GM12878 (cell line): ENCODE data around the gene STON1. TPM values are rescaled to one million over a fixed set of nuclear protein-coding genes. Genes with fewer than 3 reads are reported as not detected.

Experiments used
- ATAC-seq: fragments of 200-7000 bp; cut with Tn5 transposase; 3 replicates; pipeline ENCODE4 v1.9.1; 2020; ENCODE audit warnings: mild to moderate bottlenecking, moderate library complexity
- BruUV-seq: library from RNA; stranded (reverse); fragments of 400-500 nt; replicated peaks from 2 replicates; lab custom pipeline; 2021; lab: Mats Ljungman, UMichigan
- CTCF ChIA-PET: fragments of 300-600 bp; sonication (Branson Sonifier 250); formaldehyde crosslinking; extraction: SDS; loops from one replicate; lab custom pipeline; 2021; ENCODE audit warnings: inconsistent platforms; lab: Yijun Ruan, JAX
- POLR2A ChIA-PET: fragments of 350-600 bp; formaldehyde crosslinking; extraction: SDS; loops from one replicate; lab custom pipeline; 2021; ENCODE audit warnings: inconsistent platforms; lab: Charles Lee
- RAD21 ChIA-PET: fragments of 300-600 bp; sonication (Branson Sonifier 250); formaldehyde crosslinking; loops from one replicate; lab custom pipeline; 2023; ENCODE audit warnings: antibody characterized with exemption; ENCODE audit not compliant: unreplicated experiment; lab: Charles Lee
- SMC1A ChIA-PET: fragments of 300-600 bp; sonication (Branson Sonifier 250); formaldehyde crosslinking; loops from one replicate; lab custom pipeline; 2023; ENCODE audit not compliant: unreplicated experiment, uncharacterized antibody; lab: Charles Lee
- DNase-seq: peaks from one replicate; pipeline ENCODE4 v3.0.0-alpha.2; 2011; ENCODE audit warnings: low read depth, low spot score
- FAIRE-seq: peaks from 3 replicates; lab custom pipeline; 2011; peaks lifted over from hg19 to GRCh38; lab: Jason Lieb, UNC
- H2AFZ ChIP-seq: 2 replicates; pipeline ENCODE4 v1.6.0; 2011; ENCODE audit warnings: low read depth, low read length, control low read depth; ENCODE audit not compliant: control insufficient read depth
- H3K27ac ChIP-seq: 2 replicates; pipeline ENCODE4 v1.5.1; 2011; ENCODE audit warnings: control low read depth; ENCODE audit not compliant: control insufficient read depth, insufficient read depth
- H3K27me3 ChIP-seq, 2 experiments: replicated peaks in 1 of 2; 2 replicates each; pipeline versions ENCODE4 v1.6.0 to v1.6.1; 2011; ENCODE audit warnings: low read length in 1 of 2; ENCODE audit not compliant: control insufficient read depth in 2 of 2, insufficient read depth in 2 of 2
- H3K36me3 ChIP-seq, 2 experiments: 2 replicates each; pipeline ENCODE4 v1.5.1; 2011; ENCODE audit warnings: low read length in 1 of 2; ENCODE audit not compliant: control insufficient read depth in 2 of 2, insufficient read depth in 2 of 2
- H3K4me1 ChIP-seq: 2 replicates; pipeline ENCODE4 v1.6.1; 2011; ENCODE audit warnings: mild to moderate bottlenecking, low read length, moderate library complexity, mixed read lengths; ENCODE audit not compliant: control insufficient read depth, insufficient read depth
- H3K4me2 ChIP-seq: 2 replicates; pipeline ENCODE4 v1.6.0; 2011; ENCODE audit warnings: control low read depth; ENCODE audit not compliant: control insufficient read depth, insufficient read depth
- H3K4me3 ChIP-seq: fragments of 200-600 bp; sonication (generic); 2 replicates; pipeline ENCODE4 v1.5.1; 2016
- H3K79me2 ChIP-seq: 2 replicates; pipeline ENCODE4 v1.6.0; 2011; ENCODE audit warnings: low read length; ENCODE audit not compliant: control insufficient read depth, insufficient read depth
- H3K9ac ChIP-seq: 2 replicates; pipeline ENCODE4 v1.8.0; 2011; ENCODE audit warnings: low read length, control low read depth, mixed read lengths; ENCODE audit not compliant: control insufficient read depth, insufficient read depth
- H3K9me3 ChIP-seq: replicated peaks from 3 replicates; pipeline ENCODE4 v1.5.1; 2011; ENCODE audit warnings: mild to moderate bottlenecking, low read length; ENCODE audit not compliant: control insufficient read depth, insufficient read depth
- H4K20me1 ChIP-seq: 2 replicates; pipeline ENCODE4 v1.6.0; 2011; ENCODE audit not compliant: control insufficient read depth, insufficient read depth
- NR2C2 ChIP-seq: IDR thresholded peaks from 2 replicates; pipeline ENCODE4 v1.6.1; 2011; ENCODE audit warnings: borderline replicate concordance, low read depth; ENCODE audit not compliant: control insufficient read depth, insufficient read length
- RB1 ChIP-seq: fragments of 450-650 bp; formaldehyde crosslinking; IDR thresholded peaks from 2 replicates; pipeline ENCODE4 v1.6.1; 2017; ENCODE audit warnings: mild to moderate bottlenecking, borderline replicate concordance
- WRNIP1 ChIP-seq: IDR thresholded peaks from 2 replicates; pipeline ENCODE4 v1.6.1; 2011; ENCODE audit warnings: low read depth, low read length, improper control_type of control experiment, borderline replicate concordance
- WGBS: methylation state at CpG from one replicate; pipeline ENCODE4 v1.1.6; 2016; ENCODE audit warnings: low lambda C conversion rate; ENCODE audit not compliant: insufficient replicate concordance, insufficient coverage; ENCODE audit errors: missing lambda C conversion rate; 5-methylcytosine and 5-hydroxymethylcytosine counted together
- in situ Hi-C: fragments of 300-500 bp; cut with MboI; formaldehyde crosslinking; loops from 9 replicates; pipeline ENCODE4 v1.14.3; 2018; ENCODE audit warnings: mixed read lengths
- intact Hi-C: fragments of 100-400 bp; cut with micrococcal nuclease; formaldehyde crosslinking; loops from one replicate; pipeline ENCODE4 v1.14.2; 2022; ENCODE audit not compliant: unreplicated experiment
- polyA plus RNA-seq, 11 experiments: library from polyadenylated mRNA; depleted of rRNA in 4 of 11; unstranded in 6 of 11; stranded (reverse) in 5 of 11; fragments of >200 nt; fragmentation: Nextera tagmentation in 4 of 11; fragmentation: Illumina TruSeq in 1 of 11; extraction: Ambion mirVana in 4 of 11; extraction: Trizol in 1 of 11; gene quantifications; 1 replicate in 1 of 11; 2 replicates in 10 of 11; pipeline versions ENCODE4 v1.2.1 to v1.2.3, GENCODE V29; 2011 to 2016; ENCODE audit warnings: inconsistent platforms in 2 of 11, missing spikeins in 2 of 11, low read depth in 1 of 11
- total RNA-seq, 4 experiments: library from RNA; depleted of rRNA in 3 of 4; stranded (reverse); fragments of >200 nt in 3 of 4; fragmentation: Illumina TruSeq in 1 of 4; extraction: Trizol in 1 of 4; gene quantifications; 2 replicates each; pipeline versions ENCODE4 v1.2.1 to v1.2.3, GENCODE V29; 2013 to 2021
- TF ChIP-seq, protein P1 (sequence below): fragments of 150-350 bp; IDR thresholded peaks from 2 replicates; pipeline ENCODE4 v1.6.1; 2016; ENCODE audit warnings: low read depth, low read length
- TF ChIP-seq, protein P2 (sequence below): fragments of 450-650 bp; formaldehyde crosslinking; IDR thresholded peaks from 2 replicates; pipeline ENCODE4 v1.5.0; 2022; ENCODE audit warnings: mild to moderate bottlenecking, missing genetic modification characterization

The STON1 gene
- total and polyA plus RNA-seq, 10 of the 15 experiments (the other 5 are each of a cell fraction or from before 2014, with no cell fraction given): 0.11 to 0.90 (median 0.22) TPM; not detected in 2

DNA sequence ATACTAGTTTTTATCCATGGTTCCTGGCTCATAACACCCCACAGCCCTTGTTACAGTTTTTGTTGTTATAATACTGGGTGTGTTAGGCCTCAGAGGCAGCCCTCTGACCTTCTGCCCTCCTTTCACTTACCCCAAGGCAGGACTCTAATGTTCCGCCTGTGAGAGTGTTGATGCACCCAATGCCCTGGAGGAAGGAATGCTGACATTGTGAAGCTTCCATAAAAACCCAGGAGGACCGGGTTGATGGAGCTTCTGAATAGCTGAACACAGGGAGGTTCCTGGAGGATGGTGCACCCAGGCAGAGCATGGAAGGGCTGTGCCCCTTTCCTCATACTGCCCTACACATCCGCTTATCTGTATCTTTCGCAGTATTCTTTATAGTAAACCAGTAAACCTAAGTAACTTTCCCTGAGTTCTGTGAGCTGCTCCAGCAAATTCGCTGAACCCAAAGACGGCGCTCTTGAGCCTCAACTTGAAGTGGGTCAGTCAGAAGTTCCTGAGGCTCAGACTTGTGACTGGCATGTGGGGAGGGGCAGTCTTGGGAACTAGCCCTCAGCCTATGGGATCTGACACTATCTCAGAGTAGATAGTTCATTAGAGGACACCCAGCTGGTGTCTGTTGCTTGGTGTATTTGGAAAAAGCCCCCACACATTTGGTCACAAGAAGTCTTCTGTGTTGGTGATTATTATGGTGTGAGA, 10.4 kb downstream of the STON1 start (continued):
- TF ChIP-seq NR2C2 (no peak), RB1 (no peak)

DNA sequence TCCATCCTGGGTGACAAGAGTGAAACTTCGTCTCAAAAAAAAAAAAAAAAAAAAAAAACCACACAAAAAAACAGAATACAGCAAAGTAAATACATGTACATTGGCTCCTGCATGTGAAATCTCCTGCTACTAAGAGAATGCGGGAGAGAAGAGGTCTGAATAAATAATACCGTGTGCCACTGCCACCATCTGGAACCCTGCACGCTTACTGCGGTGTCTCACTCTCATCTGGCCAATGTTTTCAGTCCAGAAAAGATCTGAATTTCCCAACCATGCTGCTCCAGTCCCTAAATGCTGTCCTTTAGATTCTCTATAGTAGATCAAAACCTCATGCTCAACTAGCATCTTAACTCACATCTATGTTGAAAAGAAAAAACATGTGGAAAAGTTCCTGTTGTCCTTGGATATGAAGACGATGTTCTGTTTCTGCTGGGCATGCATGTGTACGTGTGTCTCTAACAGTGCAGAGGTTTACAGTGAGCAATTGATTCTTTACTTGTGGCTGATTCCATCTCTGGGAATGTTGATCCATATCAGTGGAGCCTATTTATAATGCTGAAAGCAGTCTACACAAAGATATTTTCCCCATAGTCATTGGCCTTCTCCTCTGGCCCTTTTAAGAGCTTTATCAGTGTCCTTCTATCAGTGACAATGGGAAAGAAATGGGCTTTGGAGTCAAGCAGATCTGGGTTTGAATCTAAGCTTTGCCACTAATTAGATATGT, 11.9 kb downstream of the STON1 start:
- no peak for TF ChIP-seq WRNIP1
- TF ChIP-seq, protein P1, sequence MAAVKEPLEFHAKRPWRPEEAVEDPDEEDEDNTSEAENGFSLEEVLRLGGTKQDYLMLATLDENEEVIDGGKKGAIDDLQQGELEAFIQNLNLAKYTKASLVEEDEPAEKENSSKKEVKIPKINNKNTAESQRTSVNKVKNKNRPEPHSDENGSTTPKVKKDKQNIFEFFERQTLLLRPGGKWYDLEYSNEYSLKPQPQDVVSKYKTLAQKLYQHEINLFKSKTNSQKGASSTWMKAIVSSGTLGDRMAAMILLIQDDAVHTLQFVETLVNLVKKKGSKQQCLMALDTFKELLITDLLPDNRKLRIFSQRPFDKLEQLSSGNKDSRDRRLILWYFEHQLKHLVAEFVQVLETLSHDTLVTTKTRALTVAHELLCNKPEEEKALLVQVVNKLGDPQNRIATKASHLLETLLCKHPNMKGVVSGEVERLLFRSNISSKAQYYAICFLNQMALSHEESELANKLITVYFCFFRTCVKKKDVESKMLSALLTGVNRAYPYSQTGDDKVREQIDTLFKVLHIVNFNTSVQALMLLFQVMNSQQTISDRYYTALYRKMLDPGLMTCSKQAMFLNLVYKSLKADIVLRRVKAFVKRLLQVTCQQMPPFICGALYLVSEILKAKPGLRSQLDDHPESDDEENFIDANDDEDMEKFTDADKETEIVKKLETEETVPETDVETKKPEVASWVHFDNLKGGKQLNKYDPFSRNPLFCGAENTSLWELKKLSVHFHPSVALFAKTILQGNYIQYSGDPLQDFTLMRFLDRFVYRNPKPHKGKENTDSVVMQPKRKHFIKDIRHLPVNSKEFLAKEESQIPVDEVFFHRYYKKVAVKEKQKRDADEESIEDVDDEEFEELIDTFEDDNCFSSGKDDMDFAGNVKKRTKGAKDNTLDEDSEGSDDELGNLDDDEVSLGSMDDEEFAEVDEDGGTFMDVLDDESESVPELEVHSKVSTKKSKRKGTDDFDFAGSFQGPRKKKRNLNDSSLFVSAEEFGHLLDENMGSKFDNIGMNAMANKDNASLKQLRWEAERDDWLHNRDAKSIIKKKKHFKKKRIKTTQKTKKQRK: no peak
- TF ChIP-seq, protein P2, sequence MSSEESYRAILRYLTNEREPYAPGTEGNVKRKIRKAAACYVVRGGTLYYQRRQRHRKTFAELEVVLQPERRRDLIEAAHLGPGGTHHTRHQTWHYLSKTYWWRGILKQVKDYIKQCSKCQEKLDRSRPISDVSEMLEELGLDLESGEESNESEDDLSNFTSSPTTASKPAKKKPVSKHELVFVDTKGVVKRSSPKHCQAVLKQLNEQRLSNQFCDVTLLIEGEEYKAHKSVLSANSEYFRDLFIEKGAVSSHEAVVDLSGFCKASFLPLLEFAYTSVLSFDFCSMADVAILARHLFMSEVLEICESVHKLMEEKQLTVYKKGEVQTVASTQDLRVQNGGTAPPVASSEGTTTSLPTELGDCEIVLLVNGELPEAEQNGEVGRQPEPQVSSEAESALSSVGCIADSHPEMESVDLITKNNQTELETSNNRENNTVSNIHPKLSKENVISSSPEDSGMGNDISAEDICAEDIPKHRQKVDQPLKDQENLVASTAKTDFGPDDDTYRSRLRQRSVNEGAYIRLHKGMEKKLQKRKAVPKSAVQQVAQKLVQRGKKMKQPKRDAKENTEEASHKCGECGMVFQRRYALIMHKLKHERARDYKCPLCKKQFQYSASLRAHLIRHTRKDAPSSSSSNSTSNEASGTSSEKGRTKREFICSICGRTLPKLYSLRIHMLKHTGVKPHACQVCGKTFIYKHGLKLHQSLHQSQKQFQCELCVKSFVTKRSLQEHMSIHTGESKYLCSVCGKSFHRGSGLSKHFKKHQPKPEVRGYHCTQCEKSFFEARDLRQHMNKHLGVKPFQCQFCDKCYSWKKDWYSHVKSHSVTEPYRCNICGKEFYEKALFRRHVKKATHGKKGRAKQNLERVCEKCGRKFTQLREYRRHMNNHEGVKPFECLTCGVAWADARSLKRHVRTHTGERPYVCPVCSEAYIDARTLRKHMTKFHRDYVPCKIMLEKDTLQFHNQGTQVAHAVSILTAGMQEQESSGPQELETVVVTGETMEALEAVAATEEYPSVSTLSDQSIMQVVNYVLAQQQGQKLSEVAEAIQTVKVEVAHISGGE (CRISPR knock-in tag): no peak
- in situ Hi-C loops (no loop called here), intact Hi-C loops (no loop called here)
- no peak overlapping the region for H3K4me3 ChIP-seq
- no peak overlapping the region for H3K4me2 ChIP-seq
- BruUV-seq: no TSS peak
- H3K79me2 ChIP-seq: no peaks in the 10 kb centered on the region
- H3K36me3 ChIP-seq: no peaks in the 10 kb centered on the region
- ChIA-PET POLR2A (interaction anchor here (0.7 kb wide), 1 partner anchor 8 kb away, joined by 5 read pairs; no protein-coding TSS in a partner anchor), SMC1A (no interaction called here), CTCF (no interaction called here), RAD21 (no interaction called here)
- no peak overlapping the region for H2AFZ ChIP-seq
- DNase-seq: no peak
- H4K20me1 ChIP-seq: no peaks in the 10 kb centered on the region
- H3K27ac ChIP-seq: no peak overlapping the region
- FAIRE-seq: no peak
- WGBS: 86% methylated on average over 6 of the region's 7 CpGs
- H3K9ac ChIP-seq: no peak overlapping the region
- no peaks in the 10 kb centered on the region for H3K27me3 ChIP-seq
- no peak for ATAC-seq
- H3K4me1 ChIP-seq: no peaks in the 10 kb centered on the region
- no peaks in the 10 kb centered on the region for H3K9me3 ChIP-seq
